GM13977 (cell line): Measurements from ENCODE around the gene MPPED1.

ENCODE experiments used
- DNase-seq: peaks from one replicate; pipeline ENCODE4 v3.0.0; 2012; ENCODE audit warnings: low spot score
- CTCF ChIP-seq: IDR thresholded peaks from 2 replicates; pipeline ENCODE4 v1.5.1; 2012; ENCODE audit warnings: mild to moderate bottlenecking, control low read depth; ENCODE audit not compliant: insufficient read depth; ENCODE audit errors: extremely low read depth, missing control alignments
- in situ Hi-C: fragments of 300-500 bp; cut with MboI; formaldehyde crosslinking; loops from one replicate; pipeline ENCODE4 v1.12.0; 2022; ENCODE audit warnings: low sequenced_read_pairs, low pct_unique_long_range_greater_than_20kb, mixed read lengths, inconsistent platforms; ENCODE audit not compliant: unreplicated experiment

The MPPED1 gene

DNA sequence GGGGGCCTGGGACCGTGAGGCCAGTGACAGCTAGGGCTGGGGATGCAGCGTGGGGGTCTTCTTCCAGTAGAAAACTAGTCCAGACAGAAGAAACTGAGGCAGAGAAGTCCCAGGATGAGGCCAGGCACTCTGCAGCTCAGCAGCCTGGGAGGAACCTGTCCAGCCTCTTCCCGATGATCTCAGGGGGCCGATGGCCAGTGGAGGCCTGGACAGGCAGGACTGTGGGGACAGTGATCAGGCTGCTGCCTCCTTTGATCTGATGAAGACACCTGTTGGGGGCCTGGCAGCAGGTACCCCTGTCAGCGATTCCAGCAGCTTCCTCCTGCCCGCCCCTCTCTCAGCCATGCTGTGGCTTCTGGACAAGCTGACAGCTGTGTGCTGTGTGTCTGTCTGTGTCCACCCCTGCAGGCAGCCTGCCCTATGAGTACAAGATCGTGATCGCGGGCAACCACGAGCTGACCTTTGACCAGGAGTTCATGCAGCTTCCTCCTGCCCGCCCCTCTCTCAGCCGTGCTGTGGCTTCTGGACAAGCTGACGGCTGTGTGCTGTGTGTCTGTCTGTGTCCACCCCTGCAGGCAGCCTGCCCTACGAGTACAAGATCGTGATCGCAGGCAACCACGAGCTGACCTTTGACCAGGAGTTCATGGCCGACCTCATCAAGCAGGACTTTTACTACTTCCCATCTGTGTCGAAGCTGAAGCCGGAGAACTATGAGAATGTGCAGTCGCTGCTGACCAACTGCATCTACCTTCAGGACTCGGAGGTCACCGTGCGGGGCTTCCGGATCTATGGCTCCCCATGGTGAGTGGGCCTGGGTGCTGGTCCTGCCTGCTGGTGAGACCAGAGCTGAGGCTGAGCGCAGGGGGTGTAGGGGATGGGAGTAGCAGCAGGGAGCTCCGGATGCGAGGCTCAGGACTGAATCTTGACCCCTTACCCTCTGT lies 62.6 kb downstream of the MPPED1 start:
- in situ Hi-C loops = no loop called here
- no peak for TF ChIP-seq CTCF
- no peak for DNase-seq

DNA sequence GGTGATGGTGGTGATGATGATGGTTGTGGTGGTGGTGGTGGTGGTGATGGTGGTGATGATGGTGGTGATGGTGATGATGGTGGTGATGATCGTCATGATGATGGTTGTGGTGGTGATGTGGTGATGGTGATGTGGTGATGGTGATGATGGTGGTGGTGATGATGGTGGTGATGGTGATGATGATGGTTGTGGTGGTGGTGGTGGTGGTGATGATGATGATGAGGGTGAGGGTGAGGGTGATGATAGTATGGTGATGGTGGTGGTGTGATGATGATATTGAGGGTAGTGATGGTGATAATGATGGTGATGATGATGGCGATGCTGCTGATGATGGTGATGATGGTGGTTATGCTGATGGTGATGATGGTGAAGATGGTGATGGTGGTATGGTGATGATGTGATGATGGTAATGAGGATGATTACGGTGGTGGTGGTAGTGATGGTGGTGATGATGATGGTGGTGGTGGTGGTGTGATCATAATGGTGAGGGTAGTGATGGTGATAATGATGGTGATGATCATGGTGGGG lies 63.8 kb downstream of the MPPED1 start:
- TF ChIP-seq CTCF = no peak
- DNase-seq = no peak
- in situ Hi-C loops = no loop called here

GRCh38 chr22:43476341-43476740 lies 64.5 kb downstream of the MPPED1 start:
- DNase-seq = no peak
- in situ Hi-C loops = no loop called here
- peak; percentile 5 for TF ChIP-seq CTCF

- DNase-seq = no peak
- no peak for TF ChIP-seq CTCF
- in situ Hi-C loops = no loop called here
Observed at GRCh38 chr22:43476751-43477725, 65.2 kb downstream of the MPPED1 start.

GRCh38 chr22:43477966-43478365 lies 66.2 kb downstream of the MPPED1 start:
- in situ Hi-C loops = no loop called here
- DNase-seq = no peak
- TF ChIP-seq CTCF = no peak

DNA sequence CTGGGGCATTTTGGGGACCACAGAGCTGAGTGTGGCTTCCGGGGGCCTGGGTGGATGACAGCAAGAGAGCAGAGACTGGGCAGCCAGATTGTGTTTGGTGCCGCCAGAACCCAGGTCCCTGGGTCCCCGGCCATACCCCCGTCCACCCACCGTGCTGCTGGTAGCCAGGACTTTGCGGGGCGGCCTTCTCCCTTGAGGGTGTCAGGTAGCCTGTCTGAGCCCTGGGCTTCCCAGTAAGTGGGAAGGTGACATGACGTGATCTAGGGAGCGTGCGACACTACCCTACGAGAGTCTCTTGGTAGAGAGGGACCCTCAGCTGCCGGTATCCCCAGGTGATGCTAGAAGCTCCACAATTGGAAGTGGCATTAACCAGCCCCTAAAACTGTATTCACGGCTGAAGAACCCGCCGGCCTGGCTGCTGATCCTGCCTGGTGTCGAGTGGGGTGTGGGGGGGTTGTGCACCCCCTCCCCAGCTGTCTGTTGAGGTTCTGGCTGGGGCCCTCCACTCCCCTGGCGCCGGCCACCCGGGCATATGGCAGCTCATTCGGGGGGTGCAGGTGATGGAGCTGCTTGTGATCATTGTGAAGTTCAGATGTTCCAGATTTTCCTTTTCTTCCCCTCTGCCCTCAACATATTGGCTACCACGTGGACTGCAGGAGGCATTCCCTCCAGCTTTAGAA lies 66.9 kb downstream of the MPPED1 start:
- TF ChIP-seq CTCF = no peak
- DNase-seq = no peak
- in situ Hi-C loops = no loop called here
